ENCODE data around the gene OAF. TPM values are rescaled to one million over a fixed set of nuclear protein-coding genes. Genes with fewer than 3 reads are reported as not detected.

The OAF gene
- total RNA-seq, 4 donors from 2014 or later = 29.2 to 90.1 (median 44.6) TPM

DNA sequence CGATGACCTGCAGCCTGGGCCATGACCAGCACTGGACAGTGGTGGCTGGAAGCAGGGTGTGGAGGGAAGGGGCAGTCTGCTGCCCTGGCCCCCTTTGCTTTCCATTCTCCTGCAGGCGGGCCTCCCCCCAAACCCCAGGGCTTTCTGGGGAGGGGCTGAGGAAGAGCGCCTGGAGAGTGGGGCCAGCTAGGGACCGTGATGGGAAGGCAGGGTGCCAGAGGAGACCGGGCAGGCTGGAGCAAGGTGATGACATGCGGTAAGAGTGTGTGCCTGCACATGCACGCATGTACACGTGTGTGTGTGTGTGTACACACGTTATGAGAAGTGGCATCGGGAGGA is 7.8 kb downstream of the OAF start:
- Histone ChIP-seq H3K36me3 (no peaks in the 10 kb centered on the region), H3K4me1 (peaks cover 0 to 9% of the 10 kb centered on the region in 2 donors), H3K4me3 (no peak overlapping the region), H3K27ac (peak overlapping the region; percentile 70 to 71), H3K9me3 (no peaks in the 10 kb centered on the region), H3K27me3 (no peaks in the 10 kb centered on the region)
- DNase-seq = no peak
- intact Hi-C loops (cut with DNase I; ENCODE audit: low total_unique reads) = no loop called here
- TF ChIP-seq POLR2A (IDR thresholded peaks at IDR 0.05) (no peak), CTCF (IDR thresholded peaks at IDR 0.05) (no peak)

- Histone ChIP-seq H3K36me3 (no peaks in the 10 kb centered on the region), H3K27ac (peak overlapping the region; percentile 70 to 71), H3K4me1 (peaks cover 0 to 9% of the 10 kb centered on the region in 2 donors), H3K4me3 (no peak overlapping the region), H3K27me3 (no peaks in the 10 kb centered on the region), H3K9me3 (no peaks in the 10 kb centered on the region)
- DNase-seq = peak in 1 of 2 donors; percentile 50
- no peak for TF ChIP-seq CTCF (IDR thresholded peaks at IDR 0.05)
- no peak for TF ChIP-seq POLR2A (IDR thresholded peaks at IDR 0.05)
- intact Hi-C loops (cut with DNase I; ENCODE audit: low total_unique reads) = no loop called here
Measured at GRCh38 chr11:120219232-120219937, 8.6 kb downstream of the OAF start.

DNA sequence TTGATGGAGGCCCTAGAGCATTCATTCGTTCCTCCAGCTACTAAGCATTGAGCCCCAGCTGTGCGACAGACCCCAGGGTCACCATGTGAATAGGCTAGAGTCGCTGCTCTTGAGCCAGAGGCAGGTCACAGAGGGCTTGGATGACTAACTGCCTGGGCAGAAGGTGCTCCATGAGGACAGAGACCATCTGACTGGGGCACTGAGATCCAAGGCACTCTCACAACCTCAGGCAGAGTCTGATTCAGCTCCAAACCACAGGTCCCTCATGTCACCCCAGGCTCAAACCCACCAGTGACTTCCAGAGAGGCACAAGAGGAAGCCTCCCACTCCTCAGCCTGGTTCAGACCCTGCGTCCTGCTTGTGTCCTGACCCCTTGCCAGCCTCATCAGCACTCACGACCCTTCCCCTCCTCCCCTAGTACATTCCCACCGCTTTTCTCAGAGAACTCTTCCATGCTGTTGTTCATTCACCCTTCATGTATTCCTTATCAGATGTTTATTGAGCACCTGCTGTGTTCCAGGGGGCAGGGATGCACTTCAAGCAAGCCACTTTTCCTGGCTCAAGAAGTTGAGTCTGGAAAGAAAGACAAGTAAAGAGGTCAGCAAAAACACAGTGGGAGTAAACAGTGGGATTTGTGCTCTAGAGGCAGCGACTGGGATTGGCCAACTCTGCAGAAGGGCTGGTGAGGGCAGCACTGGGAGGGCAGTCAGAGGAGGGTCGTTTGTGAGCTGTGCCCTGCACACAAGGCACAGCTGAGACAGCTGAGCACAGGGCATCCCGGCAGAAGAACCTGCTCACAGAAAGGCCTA is 9.3 kb downstream of the OAF start:
- TF ChIP-seq CTCF (IDR thresholded peaks at IDR 0.05) (no peak), POLR2A (IDR thresholded peaks at IDR 0.05) (no peak)
- H3K9me3 ChIP-seq = no peaks in the 10 kb centered on the region
- no peaks in the 10 kb centered on the region for H3K36me3 ChIP-seq
- intact Hi-C loops (cut with DNase I; ENCODE audit: low total_unique reads) = no loop called here
- peaks cover 0 to 10% of the 10 kb centered on the region in 2 donors for H3K4me1 ChIP-seq
- H3K27me3 ChIP-seq = no peaks in the 10 kb centered on the region
- H3K4me3 ChIP-seq = no peak overlapping the region
- no peak for DNase-seq
- H3K27ac ChIP-seq = peak overlapping the region; percentile 70 to 71

DNA sequence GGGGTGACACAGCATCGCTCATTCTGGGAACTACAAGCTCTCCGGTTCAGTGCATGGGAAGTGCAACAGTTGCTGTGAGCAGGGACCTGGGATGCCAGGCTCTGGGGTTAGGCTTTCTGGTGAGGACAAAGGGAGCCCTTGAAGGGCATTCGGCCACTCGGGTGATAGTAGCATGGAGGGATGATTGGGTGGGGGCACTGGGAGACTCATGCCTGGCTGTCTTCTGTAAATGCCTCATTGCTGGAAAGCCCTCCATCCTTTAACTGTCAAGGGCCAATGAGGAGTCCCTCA is 9.9 kb downstream of the OAF start:
- intact Hi-C loops (cut with DNase I; ENCODE audit: low total_unique reads) = no loop called here
- no peak for DNase-seq
- peaks cover 0 to 15% of the 10 kb centered on the region in 2 donors for H3K4me1 ChIP-seq
- H3K4me3 ChIP-seq = no peak overlapping the region
- no peak for TF ChIP-seq POLR2A (IDR thresholded peaks at IDR 0.05)
- no peak for TF ChIP-seq CTCF (IDR thresholded peaks at IDR 0.05)
- no peaks in the 10 kb centered on the region for H3K27me3 ChIP-seq
- H3K27ac ChIP-seq = peak overlapping the region in 1 of 2 donors; percentile 70
- H3K36me3 ChIP-seq = no peaks in the 10 kb centered on the region
- no peaks in the 10 kb centered on the region for H3K9me3 ChIP-seq

GRCh38 chr11:120221115-120221752 is 10.4 kb downstream of the OAF start:
- H3K9me3 ChIP-seq = no peaks in the 10 kb centered on the region
- H3K27ac ChIP-seq = peak overlapping the region; percentile 23 to 29
- no peaks in the 10 kb centered on the region for H3K27me3 ChIP-seq
- no peaks in the 10 kb centered on the region for H3K36me3 ChIP-seq
- no peak overlapping the region for H3K4me3 ChIP-seq
- no peak for DNase-seq
- no peak for TF ChIP-seq POLR2A (IDR thresholded peaks at IDR 0.05)
- TF ChIP-seq CTCF (IDR thresholded peaks at IDR 0.05) = no peak
- intact Hi-C loops (cut with DNase I; ENCODE audit: low total_unique reads) = no loop called here
- H3K4me1 ChIP-seq = peaks cover 0 to 17% of the 10 kb centered on the region in 2 donors

Measured in uterus (tissue), 4 donors.